ENCODE measurements around the gene CORO7. TPM values are rescaled to one million over a fixed set of nuclear protein-coding genes. Genes with fewer than 3 reads are reported as not detected.
A peak's percentile ranks its signal among the peaks of the same experiment; 100 is the strongest.

CORO7 gene
- polyA plus RNA-seq, 3 donors: 44.7 to 181 (median 68.4) TPM

DNA sequence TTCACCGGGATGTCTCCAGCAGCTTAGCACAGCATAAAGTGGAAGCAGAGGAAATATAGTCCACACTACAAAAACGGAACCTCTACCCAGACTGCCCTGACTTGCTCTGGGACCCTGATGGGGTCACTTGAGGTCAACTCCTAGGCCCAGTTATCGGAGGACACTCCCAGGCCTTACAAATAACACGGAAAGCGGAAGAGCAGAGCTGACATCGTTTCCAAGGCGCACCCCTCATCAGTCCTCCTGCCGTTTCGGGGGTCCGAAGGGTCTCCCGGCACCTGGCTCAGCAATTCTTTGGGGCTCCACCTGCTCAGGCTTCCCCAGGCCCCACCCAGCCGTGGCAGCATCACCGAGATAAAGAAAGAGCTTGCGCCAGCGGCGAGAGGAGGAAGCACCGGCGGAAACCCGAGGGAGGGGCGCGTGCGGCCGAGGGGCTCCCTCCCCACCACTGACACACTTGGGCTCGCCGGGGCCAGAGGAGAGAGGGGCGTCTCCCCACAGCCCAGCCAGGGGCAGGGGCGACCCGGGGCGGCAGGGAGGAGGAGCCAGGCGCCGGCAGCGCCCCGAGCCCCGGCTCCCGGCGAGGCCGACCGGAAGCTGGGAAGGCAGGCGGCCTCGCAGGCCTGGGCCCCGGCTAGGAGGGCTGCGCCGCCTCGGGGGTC is 727 bp downstream of the CORO7 start:
- Mint-ChIP-seq H3K4me3 (peak overlapping the region; percentile 97 to 98), H3K27me3 (ENCODE audit: low read depth in 3 of 3) (peaks cover 0 to 4% (median 0%) of the 10 kb centered on the region in 3 donors), H3K36me3 (peaks cover 31 to 47% of the 10 kb centered on the region in 2 donors), H3K4me1 (peaks cover 46% of the 10 kb centered on the region), H3K27ac (peak overlapping the region; percentile 95 to 99 (median 97)), H3K9me3 (no peaks in the 10 kb centered on the region)
- H3K36me3 ChIP-seq (replicated peaks in 1 of 2; ENCODE audit: control insufficient read depth in 1 of 2, insufficient read depth in 2 of 2, low read length in 2 of 2): peaks cover 26 to 28% of the 10 kb centered on the region in 2 donors
- H3K27me3 ChIP-seq (ENCODE audit: control insufficient read depth in 2 of 2, insufficient read depth in 2 of 2, low read length in 2 of 2): no peaks in the 10 kb centered on the region
- peak; percentile 90 to 94 (median 90) for DNase-seq
- no peaks in the 10 kb centered on the region for H3K9me3 ChIP-seq (replicated peaks in 1 of 2; ENCODE audit: control insufficient read depth in 1 of 2, insufficient read depth in 1 of 2, low read length in 2 of 2)
- peaks cover 43 to 55% of the 10 kb centered on the region in 2 donors for H3K4me1 ChIP-seq (ENCODE audit: control insufficient read depth in 1 of 2, insufficient read depth in 2 of 2, low read length in 2 of 2)
- H3K27ac ChIP-seq (ENCODE audit: low read depth in 1 of 2, low read length in 2 of 2): peak overlapping the region; percentile 86 to 96
- peak overlapping the region; percentile 67 to 96 (median 86) for H3K4me3 ChIP-seq (replicated peaks in 1 of 3; ENCODE audit: low read depth in 2 of 3, low read length in 3 of 3)
- H2AFZ ChIP-seq (ENCODE audit: insufficient read depth, low read depth, low read length, poor library complexity, severe bottlenecking): peak overlapping the region; percentile 54
- under 1% methylated on average over 39 of the region's 44 CpGs for WGBS (ENCODE audit: insufficient coverage)
- H3K79me2 ChIP-seq (ENCODE audit: insufficient read depth, low read length): peaks cover 54% of the 10 kb centered on the region
- peaks cover 57% of the 10 kb centered on the region for H4K20me1 ChIP-seq (ENCODE audit: insufficient read depth, low read length)
- TF ChIP-seq, protein P1, sequence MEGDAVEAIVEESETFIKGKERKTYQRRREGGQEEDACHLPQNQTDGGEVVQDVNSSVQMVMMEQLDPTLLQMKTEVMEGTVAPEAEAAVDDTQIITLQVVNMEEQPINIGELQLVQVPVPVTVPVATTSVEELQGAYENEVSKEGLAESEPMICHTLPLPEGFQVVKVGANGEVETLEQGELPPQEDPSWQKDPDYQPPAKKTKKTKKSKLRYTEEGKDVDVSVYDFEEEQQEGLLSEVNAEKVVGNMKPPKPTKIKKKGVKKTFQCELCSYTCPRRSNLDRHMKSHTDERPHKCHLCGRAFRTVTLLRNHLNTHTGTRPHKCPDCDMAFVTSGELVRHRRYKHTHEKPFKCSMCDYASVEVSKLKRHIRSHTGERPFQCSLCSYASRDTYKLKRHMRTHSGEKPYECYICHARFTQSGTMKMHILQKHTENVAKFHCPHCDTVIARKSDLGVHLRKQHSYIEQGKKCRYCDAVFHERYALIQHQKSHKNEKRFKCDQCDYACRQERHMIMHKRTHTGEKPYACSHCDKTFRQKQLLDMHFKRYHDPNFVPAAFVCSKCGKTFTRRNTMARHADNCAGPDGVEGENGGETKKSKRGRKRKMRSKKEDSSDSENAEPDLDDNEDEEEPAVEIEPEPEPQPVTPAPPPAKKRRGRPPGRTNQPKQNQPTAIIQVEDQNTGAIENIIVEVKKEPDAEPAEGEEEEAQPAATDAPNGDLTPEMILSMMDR (IDR thresholded peaks at IDR 0.05): no peak
- intact Hi-C loops (cut with micrococcal nuclease): loop anchor here (1.0 to 5.0 kb wide), 3 partner anchors 10 to 202 kb away; partner anchors contain the start of genes DNAJA3 (in 1 of the 2) and HMOX2 (in 1 of the 2)
- H3K4me2 ChIP-seq (replicated peaks; ENCODE audit: extremely low read depth, low read length, poor library complexity, severe bottlenecking): peak overlapping the region; percentile 72
- H3K9ac ChIP-seq (ENCODE audit: insufficient read depth, low read length, poor library complexity, severe bottlenecking): peak overlapping the region; percentile 97

DNA sequence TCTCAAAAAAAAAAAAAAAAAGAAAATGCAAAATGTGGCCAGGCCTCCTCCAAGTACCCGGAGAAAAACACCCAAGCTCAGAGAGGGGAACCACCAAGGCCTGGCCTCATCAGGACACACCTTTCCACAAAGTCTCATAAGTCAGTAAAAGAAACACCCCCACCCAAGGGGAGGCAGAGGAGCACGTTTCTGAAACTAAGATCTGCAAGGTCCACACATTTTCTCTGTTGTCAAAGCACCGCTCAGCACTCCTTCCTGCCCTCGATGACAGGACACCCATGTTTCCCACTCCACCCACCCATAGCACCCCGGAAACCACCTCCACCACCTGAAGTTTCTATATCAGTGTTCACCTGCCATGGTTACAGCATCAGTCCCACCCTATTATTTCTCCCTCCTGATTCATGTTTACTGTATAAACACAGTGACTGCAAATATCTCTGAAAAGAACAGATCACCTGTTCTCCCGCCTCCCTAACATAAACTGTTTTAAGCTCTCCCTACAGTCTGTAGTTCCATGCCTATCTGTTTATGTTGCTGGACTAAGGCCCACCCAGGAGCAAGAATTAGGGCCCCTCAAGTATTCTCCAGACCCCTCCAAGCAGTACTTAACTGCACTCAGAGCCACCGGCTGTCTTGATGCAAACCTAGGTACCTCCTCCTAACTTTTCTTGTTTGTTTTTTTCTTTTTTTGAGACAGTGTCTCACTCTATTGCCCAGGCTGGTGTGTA is 2.0 kb downstream of the CORO7 start:
- Histone ChIP-seq H3K9me3 (replicated peaks in 1 of 2; ENCODE audit: control insufficient read depth in 1 of 2, insufficient read depth in 1 of 2, low read length in 2 of 2) (no peaks in the 10 kb centered on the region), H3K36me3 (replicated peaks in 1 of 2; ENCODE audit: control insufficient read depth in 1 of 2, insufficient read depth in 2 of 2, low read length in 2 of 2) (peaks cover 39 to 41% of the 10 kb centered on the region in 2 donors), H3K27me3 (ENCODE audit: control insufficient read depth in 2 of 2, insufficient read depth in 2 of 2, low read length in 2 of 2) (no peaks in the 10 kb centered on the region), H3K4me2 (replicated peaks; ENCODE audit: extremely low read depth, low read length, poor library complexity, severe bottlenecking) (peak overlapping the region; percentile 72), H3K27ac (ENCODE audit: low read depth in 1 of 2, low read length in 2 of 2) (peak overlapping the region; percentile 86 to 96), H2AFZ (ENCODE audit: insufficient read depth, low read depth, low read length, poor library complexity, severe bottlenecking) (no peak overlapping the region), H4K20me1 (ENCODE audit: insufficient read depth, low read length) (peaks cover 70% of the 10 kb centered on the region), H3K79me2 (ENCODE audit: insufficient read depth, low read length) (peaks cover 67% of the 10 kb centered on the region), H3K9ac (ENCODE audit: insufficient read depth, low read length, poor library complexity, severe bottlenecking) (peak overlapping the region; percentile 97), H3K4me1 (ENCODE audit: control insufficient read depth in 1 of 2, insufficient read depth in 2 of 2, low read length in 2 of 2) (peaks cover 30 to 41% of the 10 kb centered on the region in 2 donors), H3K4me3 (replicated peaks in 1 of 3; ENCODE audit: low read depth in 2 of 3, low read length in 3 of 3) (peak overlapping the region in 2 of 3 experiments; percentile 86 to 96)
- no peak for DNase-seq
- peaks cover 41 to 61% of the 10 kb centered on the region in 2 donors for H3K36me3 Mint-ChIP-seq
- peaks cover 33% of the 10 kb centered on the region for H3K4me1 Mint-ChIP-seq
- TF ChIP-seq, protein P1 (IDR thresholded peaks at IDR 0.05): no peak
- H3K27ac Mint-ChIP-seq: peak overlapping the region; percentile 95 to 99 (median 97)
- intact Hi-C loops (cut with micrococcal nuclease): no loop called here
- peak overlapping the region; percentile 97 to 98 for H3K4me3 Mint-ChIP-seq
- 68% methylated on average over 5 of the region's 7 CpGs for WGBS (ENCODE audit: insufficient coverage)
- peaks cover 0 to 4% (median 0%) of the 10 kb centered on the region in 3 donors for H3K27me3 Mint-ChIP-seq (ENCODE audit: low read depth in 3 of 3)
- no peaks in the 10 kb centered on the region for H3K9me3 Mint-ChIP-seq

Measured in CD14-positive monocyte (primary cell).